Measurements from ENCODE around the gene UBR2. TPM values are rescaled to one million over a fixed set of nuclear protein-coding genes. Genes with fewer than 3 reads are reported as not detected.
A peak's percentile ranks its signal among the peaks of the same experiment; 100 is the strongest.
"Not testable (repeated sequence)": the region's sequence is repeated elsewhere in the genome, so short reads cannot be mapped to it uniquely, and the experiment has no call there.

UBR2 gene
- total RNA-seq, 1 donor from 2014 or later, result 17.8 TPM

GRCh38 chr6:42555477-42556457 is 8.1 kb upstream of the UBR2 start:
- Histone ChIP-seq H3K9me3 (no peaks in the 10 kb centered on the region), H3K4me1 (peaks cover 0 to 3% of the 10 kb centered on the region in 2 donors), H3K36me3 (no peaks in the 10 kb centered on the region), H3K27me3 (no peaks in the 10 kb centered on the region), H3K4me3 (no peak overlapping the region), H3K27ac (no peak overlapping the region)
- DNase-seq (ENCODE audit: low spot score in 2 of 2), result no peak
- TF ChIP-seq CTCF (IDR thresholded peaks at IDR 0.05), result no peak
- intact Hi-C loops (cut with DNase I), result no loop called here

- Histone ChIP-seq H3K9me3 (no peaks in the 10 kb centered on the region), H3K36me3 (no peaks in the 10 kb centered on the region), H3K4me3 (no peak overlapping the region), H3K4me1 (peaks cover 0 to 3% of the 10 kb centered on the region in 2 donors), H3K27ac (no peak overlapping the region), H3K27me3 (no peaks in the 10 kb centered on the region)
- TF ChIP-seq CTCF (IDR thresholded peaks at IDR 0.05), result no peak
- intact Hi-C loops (cut with DNase I), result no loop called here
- DNase-seq (ENCODE audit: low spot score in 2 of 2), result no peak
These were observed 7.4 kb upstream of the UBR2 start for GRCh38 chr6:42556462-42556861.

- H3K4me1 ChIP-seq; H3K27me3 ChIP-seq; DNase-seq (ENCODE audit: low spot score in 2 of 2); H3K27ac ChIP-seq; intact Hi-C loops (cut with DNase I); H3K36me3 ChIP-seq; H3K4me3 ChIP-seq; H3K9me3 ChIP-seq: not testable (repeated sequence)
These were observed 4.6 kb upstream of the UBR2 start for GRCh38 chr6:42559276-42559675.

GRCh38 chr6:42561986-42562385 is 1.8 kb upstream of the UBR2 start:
- Histone ChIP-seq H3K27ac (no peak overlapping the region), H3K27me3 (no peaks in the 10 kb centered on the region), H3K4me1 (peaks cover 0 to 4% of the 10 kb centered on the region in 2 donors), H3K4me3 (no peak overlapping the region), H3K36me3 (peaks cover 0 to 2% of the 10 kb centered on the region in 2 donors), H3K9me3 (no peaks in the 10 kb centered on the region)
- intact Hi-C loops (cut with DNase I), result loop anchor here (2.0 to 10.0 kb wide), 5 partner anchors 13 to 1487 kb away; partner anchors contain the start of genes CCND3, NFYA, OARD1 and PRICKLE4
- DNase-seq (ENCODE audit: low spot score in 2 of 2), result no peak
- no peak for TF ChIP-seq CTCF (IDR thresholded peaks at IDR 0.05)

- H3K36me3 ChIP-seq, result peaks cover 0 to 2% of the 10 kb centered on the region in 2 donors
- intact Hi-C loops (cut with DNase I), result loop anchor here (1.0 to 10.0 kb wide), 7 partner anchors 14 to 1488 kb away; partner anchors contain the start of genes CCND3, MRPS10, NFYA and OARD1
- no peak overlapping the region for H3K4me3 ChIP-seq
- no peaks in the 10 kb centered on the region for H3K27me3 ChIP-seq
- peaks cover 0 to 4% of the 10 kb centered on the region in 2 donors for H3K4me1 ChIP-seq
- H3K27ac ChIP-seq, result no peak overlapping the region
- no peaks in the 10 kb centered on the region for H3K9me3 ChIP-seq
- no peak for DNase-seq (ENCODE audit: low spot score in 2 of 2)
- TF ChIP-seq CTCF (IDR thresholded peaks at IDR 0.05), result no peak
These were observed 932 bp upstream of the UBR2 start for GRCh38 chr6:42562788-42563405.

GRCh38 chr6:42564506-42564825 is 637 bp downstream of the UBR2 start:
- TF ChIP-seq CTCF (IDR thresholded peaks at IDR 0.05), result no peak
- H3K27me3 ChIP-seq, result no peaks in the 10 kb centered on the region
- peaks cover 0 to 2% of the 10 kb centered on the region in 2 donors for H3K36me3 ChIP-seq
- DNase-seq (ENCODE audit: low spot score in 2 of 2), result no peak
- H3K4me1 ChIP-seq, result peaks cover 0 to 7% of the 10 kb centered on the region in 2 donors
- H3K4me3 ChIP-seq, result peak overlapping the region; percentile 74 to 80
- peak overlapping the region; percentile 95 to 96 for H3K27ac ChIP-seq
- intact Hi-C loops (cut with DNase I), result loop anchor here (5.0 to 10.0 kb wide), 4 partner anchors 620 to 1490 kb away; partner anchors contain the start of genes CCND3, NFYA, OARD1 and PRICKLE4
- H3K9me3 ChIP-seq, result no peaks in the 10 kb centered on the region

Data from ascending aorta (tissue), 2 donors.